HG02571 (cell line): Measurements from ENCODE around the gene LNPEP.
"Not testable (repeated sequence)": the region's sequence is repeated elsewhere in the genome, so short reads cannot be mapped to it uniquely, and the experiment has no call there.

Source experiments
- ATAC-seq: cut with Tn5 transposase; IDR thresholded peaks from one replicate; pipeline ENCODE4 v1.9.1; 2021; ENCODE audit warnings: mild to moderate bottlenecking, moderate library complexity; ENCODE audit not compliant: unreplicated experiment

LNPEP gene

GRCh38 chr5:96928931-96929708 is 6.8 kb upstream of the LNPEP start:
- no peak for ATAC-seq

GRCh38 chr5:96930058-96930457 is 5.8 kb upstream of the LNPEP start:
- ATAC-seq = no peak

- no peak for ATAC-seq
Measured at GRCh38 chr5:96930589-96930988, 5.3 kb upstream of the LNPEP start.

GRCh38 chr5:96931037-96931436 is 4.8 kb upstream of the LNPEP start:
- not testable (repeated sequence) for ATAC-seq

- no peak for ATAC-seq
Measured at GRCh38 chr5:96931605-96932004, 4.3 kb upstream of the LNPEP start.

GRCh38 chr5:96932026-96932425 is 3.9 kb upstream of the LNPEP start:
- no peak for ATAC-seq

- ATAC-seq = no peak
Measured at GRCh38 chr5:96933764-96934707, 1.8 kb upstream of the LNPEP start.

GRCh38 chr5:96934708-96935558 is 947 bp upstream of the LNPEP start:
- peak; percentile 59 for ATAC-seq

- peak; percentile 21 for ATAC-seq
Measured at GRCh38 chr5:96936431-96937320, 796 bp downstream of the LNPEP start.

GRCh38 chr5:96940586-96940985 is 4.7 kb downstream of the LNPEP start:
- ATAC-seq = no peak

GRCh38 chr5:96941140-96941539 is 5.3 kb downstream of the LNPEP start:
- no peak for ATAC-seq

GRCh38 chr5:96942078-96942477 is 6.2 kb downstream of the LNPEP start:
- ATAC-seq = no peak

GRCh38 chr5:96942911-96943310 is 7.0 kb downstream of the LNPEP start:
- no peak for ATAC-seq

GRCh38 chr5:96943799-96944198 is 7.9 kb downstream of the LNPEP start:
- ATAC-seq = no peak

- no peak for ATAC-seq
Measured at GRCh38 chr5:96945144-96945897, 9.4 kb downstream of the LNPEP start.

- ATAC-seq = no peak
Measured at GRCh38 chr5:96946381-96946780, 10.5 kb downstream of the LNPEP start.

- ATAC-seq = no peak
Measured at GRCh38 chr5:96952118-96952750, 16.4 kb downstream of the LNPEP start.

- ATAC-seq = no peak
Measured at GRCh38 chr5:96952974-96953730, 17.3 kb downstream of the LNPEP start.
